Measurements from ENCODE around the gene AXL.

The AXL gene

DNA sequence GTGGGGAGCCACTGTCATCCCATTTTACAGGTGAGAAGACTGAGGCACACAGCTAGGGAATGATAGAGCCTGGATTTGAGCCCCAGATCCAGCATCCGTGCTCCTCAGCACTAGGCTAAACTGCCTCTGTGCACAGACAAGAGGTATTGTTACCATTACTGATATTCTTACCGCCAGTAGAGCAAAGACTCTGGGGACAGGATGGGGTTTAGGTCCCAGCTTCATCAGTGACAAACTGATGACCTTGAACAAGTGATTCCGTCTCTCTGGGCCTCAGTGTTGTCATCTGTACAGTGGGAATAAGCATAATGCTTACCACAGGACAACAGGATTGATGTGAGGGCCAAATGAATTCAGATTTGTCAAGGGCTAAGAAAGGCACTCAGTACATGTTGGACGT is 16.5 kb downstream of the AXL start:
- TF ChIP-seq, protein P1, sequence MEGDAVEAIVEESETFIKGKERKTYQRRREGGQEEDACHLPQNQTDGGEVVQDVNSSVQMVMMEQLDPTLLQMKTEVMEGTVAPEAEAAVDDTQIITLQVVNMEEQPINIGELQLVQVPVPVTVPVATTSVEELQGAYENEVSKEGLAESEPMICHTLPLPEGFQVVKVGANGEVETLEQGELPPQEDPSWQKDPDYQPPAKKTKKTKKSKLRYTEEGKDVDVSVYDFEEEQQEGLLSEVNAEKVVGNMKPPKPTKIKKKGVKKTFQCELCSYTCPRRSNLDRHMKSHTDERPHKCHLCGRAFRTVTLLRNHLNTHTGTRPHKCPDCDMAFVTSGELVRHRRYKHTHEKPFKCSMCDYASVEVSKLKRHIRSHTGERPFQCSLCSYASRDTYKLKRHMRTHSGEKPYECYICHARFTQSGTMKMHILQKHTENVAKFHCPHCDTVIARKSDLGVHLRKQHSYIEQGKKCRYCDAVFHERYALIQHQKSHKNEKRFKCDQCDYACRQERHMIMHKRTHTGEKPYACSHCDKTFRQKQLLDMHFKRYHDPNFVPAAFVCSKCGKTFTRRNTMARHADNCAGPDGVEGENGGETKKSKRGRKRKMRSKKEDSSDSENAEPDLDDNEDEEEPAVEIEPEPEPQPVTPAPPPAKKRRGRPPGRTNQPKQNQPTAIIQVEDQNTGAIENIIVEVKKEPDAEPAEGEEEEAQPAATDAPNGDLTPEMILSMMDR (IDR thresholded peaks at IDR 0.05; ENCODE audit: low read depth, low read length), result no peak

DNA sequence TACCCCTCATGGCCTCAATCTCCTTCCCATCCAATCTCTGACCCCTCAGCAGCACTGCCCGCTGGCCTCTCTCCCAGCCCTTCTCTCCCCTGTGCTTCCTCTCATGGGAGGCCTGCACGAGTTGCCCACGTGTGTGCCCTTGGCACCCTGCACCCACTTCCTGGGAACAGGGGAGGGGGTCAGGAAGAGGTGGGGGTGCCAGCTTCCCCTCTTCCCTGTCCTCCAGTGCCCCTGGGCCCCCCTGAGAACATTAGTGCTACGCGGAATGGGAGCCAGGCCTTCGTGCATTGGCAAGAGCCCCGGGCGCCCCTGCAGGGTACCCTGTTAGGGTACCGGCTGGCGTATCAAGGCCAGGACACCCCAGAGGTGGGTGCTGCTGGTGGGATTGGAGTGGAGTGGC is 19.2 kb downstream of the AXL start:
- TF ChIP-seq, protein P1 (IDR thresholded peaks at IDR 0.05; ENCODE audit: low read depth, low read length), result no peak
- no peak for DNase-seq (ENCODE audit: low read depth in 2 of 2)
- no peak overlapping the region for H3K4me3 ChIP-seq (replicated peaks in 1 of 2; ENCODE audit: low read depth in 2 of 2, low read length in 2 of 2)

More for the DNA sequence above, 16.5 kb downstream of the AXL start:
- DNase-seq (ENCODE audit: low read depth in 2 of 2), result no peak
- no peak overlapping the region for H3K4me3 ChIP-seq (replicated peaks in 1 of 2; ENCODE audit: low read depth in 2 of 2, low read length in 2 of 2)

DNA sequence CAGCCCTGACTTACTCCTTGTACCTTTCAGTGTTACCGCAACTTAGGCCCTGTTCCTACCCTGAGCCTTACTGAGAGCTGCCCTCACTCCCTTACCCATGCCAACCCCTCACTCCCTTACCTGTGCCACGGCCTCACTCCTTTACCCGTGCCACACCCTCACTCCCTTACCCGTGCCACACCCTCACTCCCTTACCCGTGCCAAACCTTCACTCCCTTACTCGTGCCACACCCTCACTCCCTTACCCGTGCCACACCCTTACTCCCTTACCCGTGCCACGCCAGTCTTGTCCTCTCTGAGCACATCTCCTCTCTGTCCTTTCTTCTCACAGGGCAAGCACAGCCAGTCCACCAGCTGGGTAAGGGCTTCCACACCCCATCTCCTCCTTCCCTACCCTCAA is 20.3 kb downstream of the AXL start:
- TF ChIP-seq, protein P1 (IDR thresholded peaks at IDR 0.05; ENCODE audit: low read depth, low read length), result no peak

DNA sequence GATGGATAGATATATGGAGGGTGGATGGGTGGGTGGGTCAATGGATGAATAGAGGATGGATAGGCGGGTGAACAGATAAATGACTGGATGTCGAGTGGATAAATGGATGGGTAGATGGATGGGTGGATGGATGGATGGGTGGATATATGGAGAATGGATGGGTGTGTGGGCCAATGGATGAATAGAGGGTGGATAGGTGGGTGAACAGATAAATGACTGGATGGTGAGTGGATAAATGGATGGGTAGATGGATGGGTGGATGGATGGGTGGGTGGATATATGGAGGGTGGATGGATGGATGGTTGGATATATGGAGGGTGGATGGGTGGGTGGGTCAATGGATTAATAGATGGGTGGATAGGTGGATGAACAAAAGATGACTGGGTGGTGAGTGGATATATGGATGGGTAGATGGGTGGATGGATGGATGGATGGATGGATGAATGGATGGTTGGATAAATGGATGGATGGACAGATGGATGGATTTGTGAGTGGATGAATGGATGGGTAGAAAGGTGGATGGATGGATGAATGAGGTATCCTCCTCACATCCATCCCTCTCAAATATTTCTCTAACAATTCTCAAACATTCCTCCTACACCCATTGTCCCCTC is 21.0 kb downstream of the AXL start:
- H3K4me3 ChIP-seq (replicated peaks in 1 of 2; ENCODE audit: low read depth in 2 of 2, low read length in 2 of 2), result no peak overlapping the region
- no peak for DNase-seq (ENCODE audit: low read depth in 2 of 2)
- TF ChIP-seq, protein P1 (IDR thresholded peaks at IDR 0.05; ENCODE audit: low read depth, low read length), result no peak

More for the DNA sequence above, 20.3 kb downstream of the AXL start:
- no peak for DNase-seq (ENCODE audit: low read depth in 2 of 2)
- H3K4me3 ChIP-seq (replicated peaks in 1 of 2; ENCODE audit: low read depth in 2 of 2, low read length in 2 of 2), result no peak overlapping the region

DNA sequence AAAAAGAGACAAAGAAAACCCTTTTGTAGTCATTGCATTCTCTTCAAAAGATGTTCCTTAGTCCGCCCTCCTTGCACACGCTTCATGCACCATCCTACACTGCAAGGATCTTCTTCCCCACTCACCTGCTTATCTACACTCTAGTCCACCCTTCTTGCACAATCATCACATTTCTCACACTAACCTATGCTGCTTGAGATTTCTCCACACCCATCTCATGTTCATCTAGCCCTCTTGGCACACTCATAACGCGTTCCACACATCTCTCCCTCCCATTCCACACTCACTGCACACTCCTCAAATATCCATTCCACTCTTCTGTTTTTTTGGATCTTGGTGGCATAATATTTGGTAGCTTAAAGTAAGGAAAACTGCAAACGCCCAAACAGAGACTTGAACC is 22.8 kb downstream of the AXL start:
- TF ChIP-seq, protein P1 (IDR thresholded peaks at IDR 0.05; ENCODE audit: low read depth, low read length), result no peak
- no peak overlapping the region for H3K4me3 ChIP-seq (replicated peaks in 1 of 2; ENCODE audit: low read depth in 2 of 2, low read length in 2 of 2)
- no peak for DNase-seq (ENCODE audit: low read depth in 2 of 2)

DNA sequence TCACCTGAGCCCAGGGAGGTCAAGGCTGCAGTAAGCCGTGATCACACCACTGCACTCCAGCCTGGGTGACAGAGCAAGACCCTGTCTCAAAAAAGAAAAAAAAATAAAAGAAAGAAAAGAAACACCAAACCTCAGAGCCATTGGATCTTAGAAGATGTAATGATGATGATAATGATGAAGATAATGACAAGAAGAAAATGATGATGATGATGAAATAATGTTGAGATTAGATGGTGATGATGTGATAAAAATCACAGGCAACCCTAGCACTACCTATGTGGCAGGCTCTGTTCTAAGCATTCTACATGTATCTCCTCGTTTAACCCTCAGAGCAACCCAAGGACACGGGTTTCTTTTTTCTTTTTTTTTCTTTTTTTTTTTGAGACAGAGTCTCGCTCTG is 25.1 kb downstream of the AXL start:
- no peak for DNase-seq (ENCODE audit: low read depth in 2 of 2)
- TF ChIP-seq, protein P1 (IDR thresholded peaks at IDR 0.05; ENCODE audit: low read depth, low read length), result no peak
- no peak overlapping the region for H3K4me3 ChIP-seq (replicated peaks in 1 of 2; ENCODE audit: low read depth in 2 of 2, low read length in 2 of 2)

DNA sequence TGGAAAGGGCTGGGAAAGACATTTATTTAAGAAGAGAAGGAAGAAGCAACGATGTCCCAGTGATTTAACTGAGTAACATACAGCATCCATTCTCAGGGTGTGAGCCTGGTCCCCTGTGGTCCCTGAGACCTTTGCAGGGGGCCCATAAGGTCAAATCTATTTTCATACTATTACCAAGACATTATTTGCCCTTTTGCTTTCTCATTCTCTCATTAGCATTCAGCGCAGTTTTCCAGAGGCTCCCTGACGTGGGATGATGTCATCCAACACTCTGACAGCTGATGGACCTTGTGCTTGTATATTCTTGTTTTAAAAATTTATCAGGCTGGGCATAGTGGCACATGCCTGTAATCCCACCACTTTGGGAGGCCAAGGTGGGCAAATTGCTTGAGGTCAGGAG is 26.8 kb downstream of the AXL start:
- TF ChIP-seq, protein P1 (IDR thresholded peaks at IDR 0.05; ENCODE audit: low read depth, low read length), result no peak
- DNase-seq (ENCODE audit: low read depth in 2 of 2), result no peak
- no peak overlapping the region for H3K4me3 ChIP-seq (replicated peaks in 1 of 2; ENCODE audit: low read depth in 2 of 2, low read length in 2 of 2)

Measured in cardiac fibroblast (primary cell).